A549 (cell line): ENCODE measurements around the gene TRAK1. TPM values are rescaled to one million over a fixed set of nuclear protein-coding genes. Genes with fewer than 3 reads are reported as not detected.

Experiments used
- ATAC-seq, 2 experiments: fragments of 200-7000 bp in 1 of 2; fragments of >200 bp in 1 of 2; cut with Nextera tagmentation in 1 of 2; cut with Tn5 transposase in 1 of 2; 3 replicates each; pipeline versions ENCODE4 v1.8.0 to v1.9.1; 2018 to 2020; ENCODE audit warnings: mild to moderate bottlenecking in 1 of 2, moderate library complexity in 1 of 2
- CTCF ChIA-PET: fragments of 300-600 bp; sonication (Branson Sonifier 250); formaldehyde crosslinking; extraction: SDS; loops from one replicate; lab custom pipeline; 2021; ENCODE audit warnings: antibody characterized with exemption, inconsistent platforms; lab: Yijun Ruan, JAX
- POLR2A ChIA-PET: fragments of 350-600 bp; formaldehyde crosslinking; extraction: SDS; loops from one replicate; lab custom pipeline; 2021; ENCODE audit warnings: antibody characterized with exemption, inconsistent platforms; lab: Yijun Ruan, JAX
- DNase-seq, 2 experiments: peaks; one replicate each; pipeline versions ENCODE4 v3.0.0 to v3.0.0-alpha.2; 2011 to 2016; ENCODE audit warnings: low read depth in 1 of 2, low spot score in 1 of 2
- FAIRE-seq: peaks from 2 replicates; lab custom pipeline; 2011; peaks lifted over from hg19 to GRCh38; lab: Jason Lieb, UNC
- H3K27ac ChIP-seq, 2 experiments: fragments of >200 bp; sonication (Bioruptor Twin); formaldehyde crosslinking; 3 replicates each; pipeline ENCODE4 v1.5.1; 2016 to 2017
- H3K4me1 ChIP-seq: fragments of >200 bp; sonication (Bioruptor Twin); formaldehyde crosslinking; 3 replicates; pipeline ENCODE4 v1.6.1; 2016
- H3K4me2 ChIP-seq: fragments of >200 bp; sonication (Bioruptor Twin); formaldehyde crosslinking; 3 replicates; pipeline ENCODE4 v1.6.1; 2016
- H3K4me3 ChIP-seq: fragments of >200 bp; sonication (Bioruptor Twin); formaldehyde crosslinking; 3 replicates; pipeline ENCODE4 v1.5.1; 2016
- H3K9me3 ChIP-seq: fragments of >200 bp; sonication (Bioruptor Twin); formaldehyde crosslinking; 3 replicates; pipeline ENCODE4 v1.6.1; 2016
- BHLHE40 ChIP-seq: IDR thresholded peaks from 2 replicates; pipeline ENCODE4 v1.6.1; 2012; ENCODE audit warnings: low read depth, low read length, inconsistent platforms
- CHD2 ChIP-seq: fragments of 150-350 bp; IDR thresholded peaks from 2 replicates; pipeline ENCODE4 v1.6.1; 2014; ENCODE audit warnings: low read length; ENCODE audit not compliant: partially characterized antibody
- FOSL2 ChIP-seq, 2 experiments: fragments of 450-650 bp in 1 of 2; fragments of >200 bp in 1 of 2; sonication (Bioruptor Twin) in 1 of 2; formaldehyde crosslinking; IDR thresholded peaks; 2 replicates each; pipeline versions ENCODE4 v1.5.0 to v1.6.1; 2016 to 2020; ENCODE audit warnings: mild to moderate bottlenecking in 1 of 2, moderate library complexity in 1 of 2
- HDAC2 ChIP-seq: fragments of 200-600 bp; sonication (generic); IDR thresholded peaks from 2 replicates; pipeline ENCODE4 v1.6.1; 2016
- KDM5A ChIP-seq: fragments of 200-600 bp; sonication (generic); IDR thresholded peaks from 2 replicates; pipeline ENCODE4 v1.6.1; 2016; ENCODE audit warnings: antibody characterized with exemption, mild to moderate bottlenecking
- MAFK ChIP-seq: fragments of 450-650 bp; IDR thresholded peaks from 2 replicates; pipeline ENCODE4 v1.6.1; 2014; ENCODE audit not compliant: partially characterized antibody
- MAZ ChIP-seq: fragments of 150-350 bp; IDR thresholded peaks from 2 replicates; pipeline ENCODE4 v1.6.1; 2014; ENCODE audit warnings: antibody characterized with exemption, low read depth, low read length, borderline replicate concordance
- NFE2L2 ChIP-seq: fragments of 150-350 bp; conservative IDR thresholded peaks from 2 replicates; pipeline ENCODE4 v1.6.1; 2014; ENCODE audit warnings: low read length
- NPAS2 ChIP-seq: fragments of 250-450 bp; sonication (Bioruptor Pico); IDR thresholded peaks from 2 replicates; pipeline ENCODE4 v1.8.0; 2022; ENCODE audit warnings: mild to moderate bottlenecking, moderate library complexity, borderline replicate concordance
- POLR2AphosphoS2 ChIP-seq: conservative IDR thresholded peaks from 2 replicates; pipeline ENCODE4 v1.6.1; 2012; ENCODE audit warnings: low read length, improper control_type of control experiment, inconsistent platforms
- RAD21 ChIP-seq, 2 experiments: fragments of >200 bp in 1 of 2; sonication (Bioruptor Twin) in 1 of 2; formaldehyde crosslinking in 1 of 2; IDR thresholded peaks in 1 of 2; conservative IDR thresholded peaks in 1 of 2; 2 replicates in 1 of 2; 3 replicates in 1 of 2; pipeline ENCODE4 v1.6.1; 2012 to 2018; ENCODE audit warnings: inconsistent platforms in 1 of 2
- RARB ChIP-seq: fragments of 250-450 bp; sonication (Bioruptor Pico); IDR thresholded peaks from 2 replicates; pipeline ENCODE4 v1.8.0; 2021; ENCODE audit warnings: mild to moderate bottlenecking, moderate library complexity
- RCOR1 ChIP-seq: fragments of 150-350 bp; IDR thresholded peaks from 2 replicates; pipeline ENCODE4 v1.6.1; 2014; ENCODE audit warnings: antibody characterized with exemption, low read length, low read depth
- RNF2 ChIP-seq: fragments of 200-600 bp; sonication (generic); IDR thresholded peaks from 2 replicates; pipeline ENCODE4 v1.6.1; 2016; ENCODE audit warnings: low read depth, mild to moderate bottlenecking, antibody characterized with exemption, moderate library complexity, borderline replicate concordance
- ZC3H11A ChIP-seq: fragments of 450-650 bp; IDR thresholded peaks from 2 replicates; pipeline ENCODE4 v1.6.1; 2014; ENCODE audit warnings: antibody characterized with exemption, mild to moderate bottlenecking
- ZFP36 ChIP-seq: fragments of 450-650 bp; IDR thresholded peaks from 2 replicates; pipeline ENCODE4 v1.6.1; 2014; ENCODE audit warnings: borderline replicate concordance; ENCODE audit not compliant: partially characterized antibody
- ZNF302 ChIP-seq: fragments of 250-450 bp; sonication (Bioruptor Pico); IDR thresholded peaks from 2 replicates; pipeline ENCODE4 v1.9.0; 2021; ENCODE audit warnings: inconsistent platforms, mild to moderate bottlenecking, moderate library complexity
- WGBS: methylation state at CpG from one replicate; pipeline ENCODE4 v1.1.6; 2017; ENCODE audit errors: missing lambda C conversion rate; 5-methylcytosine and 5-hydroxymethylcytosine counted together
- polyA plus RNA-seq, 4 experiments: library from polyadenylated mRNA; depleted of rRNA in 3 of 4; stranded (reverse); fragments of >200 nt; fragmentation: RNase III in 1 of 4; extraction: RNeasy Plus Mini Kit Qiagen cat#74134 plus additional on column Dnase treatment in 1 of 4; gene quantifications; 2 replicates in 3 of 4; 3 replicates in 1 of 4; pipeline ENCODE4 v1.2.3, GENCODE V29; 2011 to 2017
- TF ChIP-seq, protein P1 (sequence below): IDR thresholded peaks from 2 replicates; pipeline ENCODE4 v1.6.1; 2012
- TF ChIP-seq, protein P2 (sequence below): IDR thresholded peaks from 2 replicates; pipeline ENCODE4 v1.6.1; 2012
- TF ChIP-seq, protein P3 (sequence below): fragments of >200 bp; sonication (Bioruptor Twin); formaldehyde crosslinking; IDR thresholded peaks from 3 replicates; pipeline ENCODE4 v1.6.1; 2016

Gene TRAK1
- polyA plus RNA-seq, 2 of the 4 experiments (the other 2 are of a cell fraction) = 12.2 to 22.3 TPM

GRCh38 chr3:42149532-42149931 lies 58.4 kb downstream of the TRAK1 start (continued):
- TF ChIP-seq RAD21 (conservative IDR thresholded peaks at IDR 0.05 in 1 of 2, IDR thresholded peaks at IDR 0.05 in 1 of 2) = no peak
- TF ChIP-seq FOSL2 (IDR thresholded peaks at IDR 0.05) = no peak
- TF ChIP-seq FOSL2 (CRISPR knock-in tag; IDR thresholded peaks at IDR 0.05) = no peak
- TF ChIP-seq ZC3H11A = no peak
- TF ChIP-seq KDM5A = no peak
- TF ChIP-seq, protein P1, sequence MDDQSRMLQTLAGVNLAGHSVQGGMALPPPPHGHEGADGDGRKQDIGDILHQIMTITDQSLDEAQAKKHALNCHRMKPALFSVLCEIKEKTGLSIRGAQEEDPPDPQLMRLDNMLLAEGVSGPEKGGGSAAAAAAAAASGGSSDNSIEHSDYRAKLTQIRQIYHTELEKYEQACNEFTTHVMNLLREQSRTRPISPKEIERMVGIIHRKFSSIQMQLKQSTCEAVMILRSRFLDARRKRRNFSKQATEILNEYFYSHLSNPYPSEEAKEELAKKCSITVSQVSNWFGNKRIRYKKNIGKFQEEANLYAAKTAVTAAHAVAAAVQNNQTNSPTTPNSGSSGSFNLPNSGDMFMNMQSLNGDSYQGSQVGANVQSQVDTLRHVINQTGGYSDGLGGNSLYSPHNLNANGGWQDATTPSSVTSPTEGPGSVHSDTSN = no peak
- no peak for TF ChIP-seq POLR2AphosphoS2
- no peak for TF ChIP-seq NPAS2
- TF ChIP-seq CHD2 = no peak

DNA sequence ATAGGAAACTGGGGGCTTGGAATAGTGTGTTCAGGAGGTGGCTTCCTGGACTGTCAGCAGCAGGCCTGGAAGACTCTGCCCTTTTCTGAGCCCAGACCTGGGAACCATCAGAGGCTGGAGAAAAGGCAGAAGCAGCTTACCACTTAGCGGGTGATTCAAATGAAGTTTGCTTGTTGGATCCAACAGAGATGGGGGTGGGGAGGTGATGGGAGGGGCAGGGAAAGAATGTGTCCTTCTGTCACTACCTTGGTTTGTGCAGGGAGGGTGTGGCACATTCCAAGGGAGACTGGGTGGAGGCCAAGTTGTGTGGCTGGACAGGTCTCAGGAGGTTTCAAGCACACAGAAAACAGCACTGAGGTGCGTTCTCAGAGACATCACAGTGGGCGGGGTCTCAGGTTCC lies 58.8 kb downstream of the TRAK1 start:
- H3K4me3 ChIP-seq = no peak overlapping the region
- no peaks in the 10 kb centered on the region for H3K9me3 ChIP-seq
- WGBS = 34% methylated on average over 3 of the region's 3 CpGs
- FAIRE-seq = no peak
- CTCF ChIA-PET = no interaction called here
- H3K27ac ChIP-seq = peak overlapping the region in 1 of 2 experiments; percentile 66; a peak in 3 of 6 replicates
- POLR2A ChIA-PET = no interaction called here
- peak; percentile 62 to 72; a peak in 5 of 6 replicates for ATAC-seq
- TF ChIP-seq, protein P2, sequence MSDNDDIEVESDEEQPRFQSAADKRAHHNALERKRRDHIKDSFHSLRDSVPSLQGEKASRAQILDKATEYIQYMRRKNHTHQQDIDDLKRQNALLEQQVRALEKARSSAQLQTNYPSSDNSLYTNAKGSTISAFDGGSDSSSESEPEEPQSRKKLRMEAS = no peak
- no peak for TF ChIP-seq ZNF302 (CRISPR knock-in tag)
- TF ChIP-seq MAZ = no peak
- TF ChIP-seq NPAS2 = no peak
- TF ChIP-seq RCOR1 = no peak
- TF ChIP-seq, protein P3, sequence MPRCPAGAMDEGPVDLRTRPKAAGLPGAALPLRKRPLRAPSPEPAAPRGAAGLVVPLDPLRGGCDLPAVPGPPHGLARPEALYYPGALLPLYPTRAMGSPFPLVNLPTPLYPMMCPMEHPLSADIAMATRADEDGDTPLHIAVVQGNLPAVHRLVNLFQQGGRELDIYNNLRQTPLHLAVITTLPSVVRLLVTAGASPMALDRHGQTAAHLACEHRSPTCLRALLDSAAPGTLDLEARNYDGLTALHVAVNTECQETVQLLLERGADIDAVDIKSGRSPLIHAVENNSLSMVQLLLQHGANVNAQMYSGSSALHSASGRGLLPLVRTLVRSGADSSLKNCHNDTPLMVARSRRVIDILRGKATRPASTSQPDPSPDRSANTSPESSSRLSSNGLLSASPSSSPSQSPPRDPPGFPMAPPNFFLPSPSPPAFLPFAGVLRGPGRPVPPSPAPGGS = no peak
- TF ChIP-seq BHLHE40 = no peak
- no peak for TF ChIP-seq HDAC2
- TF ChIP-seq, protein P1 = no peak
- no peak for TF ChIP-seq RARB (CRISPR knock-in tag)
- TF ChIP-seq ZFP36 = no peak
- no peak for TF ChIP-seq RNF2
- peak overlapping the region; percentile 56 for H3K4me2 ChIP-seq
- peaks cover 28% of the 10 kb centered on the region for H3K4me1 ChIP-seq
- DNase-seq = peak in 1 of 2 experiments; percentile 75

GRCh38 chr3:42151596-42152168 lies 60.5 kb downstream of the TRAK1 start:
- WGBS = 58% methylated on average over 2 of the region's 2 CpGs
- DNase-seq (no peak), FAIRE-seq (no peak), ATAC-seq (no peak)
- Histone ChIP-seq H3K4me2 (no peak overlapping the region), H3K4me3 (no peak overlapping the region), H3K4me1 (peaks cover 28% of the 10 kb centered on the region), H3K9me3 (no peaks in the 10 kb centered on the region), H3K27ac (no peak overlapping the region)
- ChIA-PET POLR2A (no interaction called here), CTCF (interaction anchor here (1.0 kb wide), 1 partner anchor 52 kb away, joined by 3 read pairs; no protein-coding TSS in a partner anchor)
- TF ChIP-seq MAFK (peak; percentile 69), NFE2L2 (no peak)
